ENCODE results near the gene LEPROT. TPM values are rescaled to one million over a fixed set of nuclear protein-coding genes. Genes with fewer than 3 reads are reported as not detected.

The LEPROT gene
- total RNA-seq, 1 experiment from 2014 or later, result 63.1 TPM

DNA sequence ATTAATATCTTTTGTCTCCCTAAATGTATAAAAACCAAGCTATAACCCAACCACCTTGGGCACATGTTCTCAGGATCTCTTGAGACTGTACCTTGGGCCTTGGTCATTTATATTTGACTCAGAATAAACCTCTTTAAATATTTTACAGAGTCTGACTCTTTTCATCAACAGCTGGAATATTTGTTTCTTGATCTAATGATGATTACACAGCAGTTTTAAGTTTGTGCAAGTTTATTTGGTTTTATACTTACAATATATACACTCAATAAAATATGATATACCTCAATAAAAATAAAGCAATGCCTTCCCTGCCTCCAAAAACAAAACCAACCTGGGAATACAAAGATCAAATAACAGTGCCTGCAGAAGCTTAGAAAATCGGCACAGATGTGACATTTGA is 22.0 kb downstream of the LEPROT start:
- TF ChIP-seq, protein P1, sequence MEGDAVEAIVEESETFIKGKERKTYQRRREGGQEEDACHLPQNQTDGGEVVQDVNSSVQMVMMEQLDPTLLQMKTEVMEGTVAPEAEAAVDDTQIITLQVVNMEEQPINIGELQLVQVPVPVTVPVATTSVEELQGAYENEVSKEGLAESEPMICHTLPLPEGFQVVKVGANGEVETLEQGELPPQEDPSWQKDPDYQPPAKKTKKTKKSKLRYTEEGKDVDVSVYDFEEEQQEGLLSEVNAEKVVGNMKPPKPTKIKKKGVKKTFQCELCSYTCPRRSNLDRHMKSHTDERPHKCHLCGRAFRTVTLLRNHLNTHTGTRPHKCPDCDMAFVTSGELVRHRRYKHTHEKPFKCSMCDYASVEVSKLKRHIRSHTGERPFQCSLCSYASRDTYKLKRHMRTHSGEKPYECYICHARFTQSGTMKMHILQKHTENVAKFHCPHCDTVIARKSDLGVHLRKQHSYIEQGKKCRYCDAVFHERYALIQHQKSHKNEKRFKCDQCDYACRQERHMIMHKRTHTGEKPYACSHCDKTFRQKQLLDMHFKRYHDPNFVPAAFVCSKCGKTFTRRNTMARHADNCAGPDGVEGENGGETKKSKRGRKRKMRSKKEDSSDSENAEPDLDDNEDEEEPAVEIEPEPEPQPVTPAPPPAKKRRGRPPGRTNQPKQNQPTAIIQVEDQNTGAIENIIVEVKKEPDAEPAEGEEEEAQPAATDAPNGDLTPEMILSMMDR (IDR thresholded peaks at IDR 0.05; ENCODE audit: unreplicated experiment), result no peak

DNA sequence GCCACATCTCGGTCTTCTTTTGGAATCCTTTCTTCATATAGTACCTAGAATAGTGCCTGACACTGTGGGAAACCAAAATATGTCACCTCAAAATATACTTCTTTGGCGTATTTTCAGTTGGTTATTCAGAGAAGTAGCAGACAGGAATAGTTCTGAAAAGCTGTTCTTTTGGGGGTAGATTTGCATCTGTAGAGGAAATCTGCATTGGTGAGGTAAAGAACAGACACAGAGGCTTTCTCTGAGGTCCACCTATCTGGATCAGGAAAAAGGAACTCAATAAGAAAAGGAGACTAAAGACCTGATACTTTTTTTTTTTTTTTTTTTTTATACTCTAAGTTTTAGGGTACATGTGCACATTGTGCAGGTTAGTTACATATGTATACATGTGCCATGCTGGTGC is 23.2 kb downstream of the LEPROT start:
- no peaks in the 10 kb centered on the region for H3K9me3 Mint-ChIP-seq (ENCODE audit: unreplicated experiment)
- H3K4me3 Mint-ChIP-seq (ENCODE audit: unreplicated experiment), result no peak overlapping the region
- BruUV-seq (replicated peaks), result no TSS peak
- intact Hi-C loops (cut with micrococcal nuclease), result no loop called here
- H3K4me1 Mint-ChIP-seq (ENCODE audit: insufficient read depth, unreplicated experiment), result peaks cover 6% of the 10 kb centered on the region
- TF ChIP-seq, protein P1 (IDR thresholded peaks at IDR 0.05; ENCODE audit: unreplicated experiment), result no peak
- peaks cover 17% of the 10 kb centered on the region for H3K36me3 Mint-ChIP-seq (ENCODE audit: insufficient read depth, unreplicated experiment)
- POLR2A ChIA-PET, result interaction anchor here (0.6 kb wide), 1 partner anchor 39 kb away, joined by 3 read pairs; no protein-coding TSS in a partner anchor
- no peak overlapping the region for H3K27ac Mint-ChIP-seq (ENCODE audit: low read depth, unreplicated experiment)
- H3K27me3 Mint-ChIP-seq (ENCODE audit: insufficient read depth, unreplicated experiment), result no peaks in the 10 kb centered on the region
- CTCF ChIA-PET, result interaction anchor here (1.5 kb wide), 1 partner anchor 13 kb away, joined by 7 read pairs; no protein-coding TSS in a partner anchor
- no peak for DNase-seq (ENCODE audit: unreplicated experiment)

More for the DNA sequence above, 22.0 kb downstream of the LEPROT start:
- Mint-ChIP-seq H3K4me1 (ENCODE audit: insufficient read depth, unreplicated experiment) (peaks cover 6% of the 10 kb centered on the region), H3K27me3 (ENCODE audit: insufficient read depth, unreplicated experiment) (no peaks in the 10 kb centered on the region), H3K27ac (ENCODE audit: low read depth, unreplicated experiment) (no peak overlapping the region), H3K36me3 (ENCODE audit: insufficient read depth, unreplicated experiment) (peaks cover 23% of the 10 kb centered on the region), H3K9me3 (ENCODE audit: unreplicated experiment) (no peaks in the 10 kb centered on the region), H3K4me3 (ENCODE audit: unreplicated experiment) (no peak overlapping the region)
- no peak for DNase-seq (ENCODE audit: unreplicated experiment)
- CTCF ChIA-PET, result interaction anchor here (0.9 kb wide), 1 partner anchor 16 kb away, joined by 3 read pairs; no protein-coding TSS in a partner anchor
- intact Hi-C loops (cut with micrococcal nuclease), result no loop called here
- POLR2A ChIA-PET, result no interaction called here
- BruUV-seq (replicated peaks), result no TSS peak

DNA sequence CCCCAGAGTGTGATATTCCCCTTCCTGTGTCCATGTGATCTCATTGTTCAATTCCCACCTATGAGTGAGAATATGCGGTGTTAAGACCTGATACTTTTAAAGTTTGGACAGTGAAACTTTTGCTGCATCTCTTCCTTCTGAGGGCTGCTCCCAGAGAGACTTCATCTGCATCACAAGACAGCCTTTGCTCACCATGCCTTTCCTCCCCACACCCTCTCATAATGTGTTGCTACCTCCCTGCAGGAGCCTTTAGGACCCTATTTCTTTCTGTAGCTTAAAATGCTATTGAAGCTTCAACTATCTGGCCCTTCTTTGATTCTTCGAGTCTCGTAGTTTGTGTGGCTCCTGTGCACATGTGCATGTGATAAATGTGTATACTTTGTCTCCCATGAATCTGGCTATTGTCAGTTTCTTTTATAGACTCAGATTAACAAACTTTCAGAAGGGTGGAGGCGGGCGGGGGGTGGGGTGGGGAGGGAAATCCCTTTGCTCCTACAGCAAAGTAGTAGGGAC is 23.7 kb downstream of the LEPROT start:
- Mint-ChIP-seq H3K27me3 (ENCODE audit: insufficient read depth, unreplicated experiment) (no peaks in the 10 kb centered on the region), H3K27ac (ENCODE audit: low read depth, unreplicated experiment) (no peak overlapping the region), H3K9me3 (ENCODE audit: unreplicated experiment) (no peaks in the 10 kb centered on the region), H3K4me3 (ENCODE audit: unreplicated experiment) (no peak overlapping the region), H3K4me1 (ENCODE audit: insufficient read depth, unreplicated experiment) (peaks cover 6% of the 10 kb centered on the region), H3K36me3 (ENCODE audit: insufficient read depth, unreplicated experiment) (peaks cover 12% of the 10 kb centered on the region)
- intact Hi-C loops (cut with micrococcal nuclease), result no loop called here
- no peak for DNase-seq (ENCODE audit: unreplicated experiment)
- ChIA-PET CTCF (interaction anchor here (1.5 kb wide), 1 partner anchor 14 kb away, joined by 7 read pairs; no protein-coding TSS in a partner anchor), POLR2A (no interaction called here)
- TF ChIP-seq, protein P1 (IDR thresholded peaks at IDR 0.05; ENCODE audit: unreplicated experiment), result no peak
- no TSS peak for BruUV-seq (replicated peaks)

DNA sequence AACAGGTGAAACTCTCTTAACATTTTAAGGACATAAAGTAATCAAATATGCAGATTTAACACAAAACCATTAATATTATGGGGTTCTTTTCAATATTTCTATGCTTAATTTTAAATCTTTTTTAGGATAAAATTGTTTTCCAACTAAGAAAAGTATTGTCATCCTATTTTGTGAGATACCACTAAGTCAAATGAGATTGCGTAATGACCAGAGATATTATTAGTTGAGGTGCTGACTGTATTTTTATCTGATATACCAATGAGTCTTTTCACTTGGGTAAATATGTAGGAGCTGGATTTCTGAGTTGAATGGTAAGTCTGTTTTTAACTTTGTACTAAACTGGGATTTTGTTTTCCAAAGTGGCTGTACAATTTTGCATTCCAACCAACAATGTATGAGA is 25.4 kb downstream of the LEPROT start:
- ChIA-PET POLR2A (no interaction called here), CTCF (no interaction called here)
- no TSS peak for BruUV-seq (replicated peaks)
- H3K27me3 Mint-ChIP-seq (ENCODE audit: insufficient read depth, unreplicated experiment), result no peaks in the 10 kb centered on the region
- peaks cover 11% of the 10 kb centered on the region for H3K36me3 Mint-ChIP-seq (ENCODE audit: insufficient read depth, unreplicated experiment)
- H3K4me1 Mint-ChIP-seq (ENCODE audit: insufficient read depth, unreplicated experiment), result no peaks in the 10 kb centered on the region
- TF ChIP-seq, protein P1 (IDR thresholded peaks at IDR 0.05; ENCODE audit: unreplicated experiment), result no peak
- no peak for DNase-seq (ENCODE audit: unreplicated experiment)
- intact Hi-C loops (cut with micrococcal nuclease), result no loop called here
- H3K9me3 Mint-ChIP-seq (ENCODE audit: unreplicated experiment), result no peaks in the 10 kb centered on the region
- no peak overlapping the region for H3K27ac Mint-ChIP-seq (ENCODE audit: low read depth, unreplicated experiment)
- H3K4me3 Mint-ChIP-seq (ENCODE audit: unreplicated experiment), result no peak overlapping the region
